Panc1 (cell line): ENCODE data around the gene SUSD6. TPM values are rescaled to one million over a fixed set of nuclear protein-coding genes. Genes with fewer than 3 reads are reported as not detected.

Experiments
- ATAC-seq: fragments of 200-7000 bp; cut with Tn5 transposase; 2 replicates; pipeline ENCODE4 v1.9.1; 2020; ENCODE audit warnings: mild to moderate bottlenecking, moderate library complexity
- BruUV-seq: library from RNA; stranded (reverse); fragments of 400-500 nt; replicated peaks from 2 replicates; lab custom pipeline; 2021; lab: Mats Ljungman, UMichigan
- CTCF ChIA-PET: fragments of 300-600 bp; sonication (Branson Sonifier 250); formaldehyde crosslinking; loops from one replicate; lab custom pipeline; 2022; ENCODE audit warnings: antibody characterized with exemption; lab: Charles Lee
- POLR2A ChIA-PET: fragments of 300-600 bp; sonication (Branson Sonifier 250); formaldehyde crosslinking; loops from one replicate; lab custom pipeline; 2022; ENCODE audit warnings: antibody characterized with exemption; lab: Charles Lee
- DNase-seq: peaks from one replicate; pipeline ENCODE4 v3.0.0-alpha.2; 2010; ENCODE audit warnings: low read depth, low spot score
- H3K27ac ChIP-seq: 2 replicates; pipeline ENCODE4 v1.5.1; 2011; ENCODE audit warnings: mild to moderate bottlenecking, low read length, inconsistent platforms
- H3K27me3 ChIP-seq: fragments of 200-500 bp; sonication (Bioruptor generic); 2 replicates; pipeline ENCODE4 v1.6.0; 2014; ENCODE audit warnings: low read length, inconsistent platforms; ENCODE audit not compliant: control insufficient read depth, insufficient read depth
- H3K36me3 ChIP-seq: fragments of 200-500 bp; sonication (Bioruptor generic); 2 replicates; pipeline ENCODE4 v1.5.1; 2014; ENCODE audit warnings: inconsistent platforms, mild to moderate bottlenecking, low read length, moderate library complexity; ENCODE audit not compliant: control insufficient read depth, insufficient read depth
- H3K4me1 ChIP-seq: 2 replicates; pipeline ENCODE4 v1.5.1; 2011; ENCODE audit warnings: inconsistent platforms, mild to moderate bottlenecking, low read length, moderate library complexity; ENCODE audit not compliant: control insufficient read depth, insufficient read depth
- H3K4me3 ChIP-seq, 2 experiments: 2 replicates each; pipeline ENCODE4 v1.5.1; 2011 to 2012; ENCODE audit warnings: low read depth in 2 of 2, low read length in 2 of 2, mild to moderate bottlenecking in 2 of 2, inconsistent platforms in 1 of 2, moderate library complexity in 1 of 2
- H3K9me3 ChIP-seq: fragments of 200-500 bp; sonication (Bioruptor generic); 2 replicates; pipeline ENCODE4 v1.5.1; 2014; ENCODE audit warnings: low read depth, mild to moderate bottlenecking, inconsistent platforms, low read length, moderate library complexity; ENCODE audit not compliant: control insufficient read depth, insufficient read depth
- POLR2AphosphoS5 ChIP-seq: IDR thresholded peaks from 2 replicates; pipeline ENCODE4 v1.6.1; 2012; ENCODE audit warnings: mild to moderate bottlenecking, low read depth, low read length, moderate library complexity
- SIN3A ChIP-seq: IDR thresholded peaks from 2 replicates; pipeline ENCODE4 v1.6.1; 2012; ENCODE audit warnings: low read depth, mild to moderate bottlenecking, low read length, moderate library complexity, borderline replicate concordance; ENCODE audit not compliant: insufficient read depth
- TCF7L2 ChIP-seq: IDR thresholded peaks from 2 replicates; pipeline ENCODE4 v1.6.1; 2011; ENCODE audit warnings: mild to moderate bottlenecking, low read depth, low read length, inconsistent platforms
- in situ Hi-C: cut with HindIII; loops from 2 replicates; pipeline ENCODE4 v1.10.0; 2016; ENCODE audit warnings: low sequenced_read_pairs, low pct_unique_long_range_greater_than_20kb
- intact Hi-C: fragments of 100-400 bp; cut with micrococcal nuclease; formaldehyde crosslinking; loops from one replicate; pipeline ENCODE4 v1.10.0; 2022; ENCODE audit not compliant: unreplicated experiment
- total RNA-seq: library from RNA; stranded (reverse); gene quantifications from one replicate; pipeline ENCODE4 v1.2.1, GENCODE V29; 2021; ENCODE audit not compliant: unreplicated experiment
- TF ChIP-seq, protein P1 (sequence below), 2 experiments: IDR thresholded peaks; 2 replicates each; pipeline ENCODE4 v1.6.1; 2011 to 2012; ENCODE audit warnings: low read depth in 2 of 2, control low read depth in 1 of 2, low read length in 1 of 2, mild to moderate bottlenecking in 1 of 2, moderate library complexity in 1 of 2; ENCODE audit not compliant: insufficient read depth in 1 of 2
- TF ChIP-seq, protein P2 (sequence below): fragments of 450-650 bp; IDR thresholded peaks from 2 replicates; pipeline ENCODE4 v1.5.1; 2017; ENCODE audit warnings: mild to moderate bottlenecking

The SUSD6 gene
- total RNA-seq, 1 experiment from 2014 or later = 10.9 TPM

DNA sequence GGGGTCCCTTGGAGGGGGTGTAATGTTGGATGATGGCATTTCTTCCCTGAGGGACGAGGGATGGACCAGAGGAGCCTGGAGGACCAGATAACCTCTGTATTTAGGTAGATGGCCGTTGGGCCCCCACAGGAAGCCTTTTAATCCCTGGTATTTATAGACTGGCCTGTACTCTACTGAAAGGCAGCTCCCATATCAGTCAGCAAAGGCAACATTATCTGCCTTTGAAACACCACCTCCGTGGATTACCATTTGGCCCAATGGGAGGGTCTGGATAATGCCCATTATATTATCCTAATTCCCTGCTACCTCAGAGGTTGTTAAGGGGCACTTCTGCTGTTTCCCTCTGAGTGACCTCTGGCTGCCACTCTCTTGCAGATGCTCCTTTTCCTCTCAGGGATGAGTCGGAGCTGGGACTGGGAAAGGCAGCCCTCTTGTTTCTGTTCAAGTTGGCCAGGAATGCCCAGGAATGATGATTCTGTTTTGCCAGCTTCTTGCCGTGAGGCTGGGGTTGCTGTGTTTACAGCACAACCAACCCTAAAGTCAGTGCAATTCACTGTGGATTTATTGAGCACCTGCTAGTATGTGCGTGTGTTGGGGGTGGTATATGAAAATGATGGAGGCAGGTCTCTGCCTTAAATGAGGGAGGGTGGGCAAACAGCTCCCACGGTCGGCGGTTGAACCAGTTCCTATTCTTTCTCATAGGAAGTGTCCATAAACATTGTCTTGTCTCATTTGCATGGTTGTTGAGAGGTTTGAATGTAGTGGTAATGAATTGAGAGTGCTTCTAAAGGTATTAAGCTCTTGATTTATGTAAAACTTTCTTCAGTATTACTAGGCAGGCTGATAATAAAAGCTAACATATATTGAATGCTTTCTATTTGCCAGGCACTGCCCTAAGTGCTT is 18.1 kb downstream of the SUSD6 start:
- DNase-seq (no peak), ATAC-seq (no peak)
- BruUV-seq = no TSS peak
- no peaks in the 10 kb centered on the region for H3K27me3 ChIP-seq
- no peak overlapping the region for H3K27ac ChIP-seq
- intact Hi-C loops (no loop called here), in situ Hi-C loops (no loop called here)
- CTCF ChIA-PET = no interaction called here
- POLR2A ChIA-PET = no interaction called here
- H3K4me3 ChIP-seq = no peak overlapping the region
- no peak for TF ChIP-seq POLR2AphosphoS5
- no peak for TF ChIP-seq SIN3A
- TF ChIP-seq, protein P1, sequence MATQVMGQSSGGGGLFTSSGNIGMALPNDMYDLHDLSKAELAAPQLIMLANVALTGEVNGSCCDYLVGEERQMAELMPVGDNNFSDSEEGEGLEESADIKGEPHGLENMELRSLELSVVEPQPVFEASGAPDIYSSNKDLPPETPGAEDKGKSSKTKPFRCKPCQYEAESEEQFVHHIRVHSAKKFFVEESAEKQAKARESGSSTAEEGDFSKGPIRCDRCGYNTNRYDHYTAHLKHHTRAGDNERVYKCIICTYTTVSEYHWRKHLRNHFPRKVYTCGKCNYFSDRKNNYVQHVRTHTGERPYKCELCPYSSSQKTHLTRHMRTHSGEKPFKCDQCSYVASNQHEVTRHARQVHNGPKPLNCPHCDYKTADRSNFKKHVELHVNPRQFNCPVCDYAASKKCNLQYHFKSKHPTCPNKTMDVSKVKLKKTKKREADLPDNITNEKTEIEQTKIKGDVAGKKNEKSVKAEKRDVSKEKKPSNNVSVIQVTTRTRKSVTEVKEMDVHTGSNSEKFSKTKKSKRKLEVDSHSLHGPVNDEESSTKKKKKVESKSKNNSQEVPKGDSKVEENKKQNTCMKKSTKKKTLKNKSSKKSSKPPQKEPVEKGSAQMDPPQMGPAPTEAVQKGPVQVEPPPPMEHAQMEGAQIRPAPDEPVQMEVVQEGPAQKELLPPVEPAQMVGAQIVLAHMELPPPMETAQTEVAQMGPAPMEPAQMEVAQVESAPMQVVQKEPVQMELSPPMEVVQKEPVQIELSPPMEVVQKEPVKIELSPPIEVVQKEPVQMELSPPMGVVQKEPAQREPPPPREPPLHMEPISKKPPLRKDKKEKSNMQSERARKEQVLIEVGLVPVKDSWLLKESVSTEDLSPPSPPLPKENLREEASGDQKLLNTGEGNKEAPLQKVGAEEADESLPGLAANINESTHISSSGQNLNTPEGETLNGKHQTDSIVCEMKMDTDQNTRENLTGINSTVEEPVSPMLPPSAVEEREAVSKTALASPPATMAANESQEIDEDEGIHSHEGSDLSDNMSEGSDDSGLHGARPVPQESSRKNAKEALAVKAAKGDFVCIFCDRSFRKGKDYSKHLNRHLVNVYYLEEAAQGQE (IDR thresholded peaks at IDR 0.05; ENCODE audit: insufficient read depth in 1 of 2, low read depth in 2 of 2, low read length in 1 of 2) = no peak
- TF ChIP-seq TCF7L2 = no peak
- TF ChIP-seq, protein P2, sequence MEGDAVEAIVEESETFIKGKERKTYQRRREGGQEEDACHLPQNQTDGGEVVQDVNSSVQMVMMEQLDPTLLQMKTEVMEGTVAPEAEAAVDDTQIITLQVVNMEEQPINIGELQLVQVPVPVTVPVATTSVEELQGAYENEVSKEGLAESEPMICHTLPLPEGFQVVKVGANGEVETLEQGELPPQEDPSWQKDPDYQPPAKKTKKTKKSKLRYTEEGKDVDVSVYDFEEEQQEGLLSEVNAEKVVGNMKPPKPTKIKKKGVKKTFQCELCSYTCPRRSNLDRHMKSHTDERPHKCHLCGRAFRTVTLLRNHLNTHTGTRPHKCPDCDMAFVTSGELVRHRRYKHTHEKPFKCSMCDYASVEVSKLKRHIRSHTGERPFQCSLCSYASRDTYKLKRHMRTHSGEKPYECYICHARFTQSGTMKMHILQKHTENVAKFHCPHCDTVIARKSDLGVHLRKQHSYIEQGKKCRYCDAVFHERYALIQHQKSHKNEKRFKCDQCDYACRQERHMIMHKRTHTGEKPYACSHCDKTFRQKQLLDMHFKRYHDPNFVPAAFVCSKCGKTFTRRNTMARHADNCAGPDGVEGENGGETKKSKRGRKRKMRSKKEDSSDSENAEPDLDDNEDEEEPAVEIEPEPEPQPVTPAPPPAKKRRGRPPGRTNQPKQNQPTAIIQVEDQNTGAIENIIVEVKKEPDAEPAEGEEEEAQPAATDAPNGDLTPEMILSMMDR = no peak
- no peaks in the 10 kb centered on the region for H3K36me3 ChIP-seq
- H3K4me1 ChIP-seq = no peaks in the 10 kb centered on the region
- no peaks in the 10 kb centered on the region for H3K9me3 ChIP-seq

DNA sequence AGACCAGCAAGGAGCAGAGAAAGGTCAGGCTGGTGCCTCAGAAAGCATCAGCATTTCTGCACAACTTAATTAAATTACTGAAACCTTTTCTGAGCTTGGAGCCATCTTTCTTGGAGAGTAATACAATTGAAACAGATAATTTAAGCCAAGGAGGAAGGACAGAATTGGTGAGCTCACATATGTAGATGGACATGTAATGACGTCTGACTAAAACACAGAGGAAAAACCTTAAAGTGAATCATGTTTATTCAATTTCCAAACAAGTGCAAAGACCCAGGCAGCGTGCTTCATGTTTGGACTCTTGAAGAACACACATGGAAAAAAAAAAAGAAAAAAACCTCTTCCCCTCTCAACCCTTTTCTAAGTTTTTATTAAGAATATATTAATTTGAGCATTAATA is 19.0 kb downstream of the SUSD6 start:
- TF ChIP-seq POLR2AphosphoS5 (no peak), TCF7L2 (no peak), SIN3A (no peak)
- TF ChIP-seq, protein P1 (IDR thresholded peaks at IDR 0.05; ENCODE audit: insufficient read depth in 1 of 2, low read depth in 2 of 2, low read length in 1 of 2) = no peak
- TF ChIP-seq, protein P2 = no peak
- DNase-seq (no peak), ATAC-seq (no peak)
- Histone ChIP-seq H3K4me1 (no peaks in the 10 kb centered on the region), H3K36me3 (no peaks in the 10 kb centered on the region), H3K27me3 (no peaks in the 10 kb centered on the region), H3K4me3 (no peak overlapping the region), H3K27ac (no peak overlapping the region), H3K9me3 (no peaks in the 10 kb centered on the region)
- BruUV-seq = no TSS peak
- intact Hi-C loops (no loop called here), in situ Hi-C loops (no loop called here)
- CTCF ChIA-PET = no interaction called here
- POLR2A ChIA-PET = no interaction called here
